ENCODE results near the gene HAVCR2. TPM values are rescaled to one million over a fixed set of nuclear protein-coding genes. Genes with fewer than 3 reads are reported as not detected.

The HAVCR2 gene
- total and polyA plus RNA-seq, 2 of the 13 experiments (the other 11 are each of a cell fraction or from before 2014, with no cell fraction given): 0.07 to 0.16 TPM

GRCh38 chr5:157142317-157143126 is 33.7 kb upstream of the HAVCR2 start, which contains the start of gene MED7 (continued):
- TF ChIP-seq NFIB (CRISPR knock-in tag; IDR thresholded peaks at IDR 0.05; ENCODE audit: borderline replicate concordance): no peak
- no peak for TF ChIP-seq ZSCAN30 (CRISPR knock-in tag; IDR thresholded peaks at IDR 0.05)
- TF ChIP-seq HOXA3 (CRISPR knock-in tag; IDR thresholded peaks at IDR 0.05): no peak; the same call in 1 of the 2 replicates
- TF ChIP-seq TGIF2 (CRISPR knock-in tag; IDR thresholded peaks at IDR 0.05): no peak
- TF ChIP-seq HIVEP1 (CRISPR knock-in tag; IDR thresholded peaks at IDR 0.05): no peak
- TF ChIP-seq, protein P1, sequence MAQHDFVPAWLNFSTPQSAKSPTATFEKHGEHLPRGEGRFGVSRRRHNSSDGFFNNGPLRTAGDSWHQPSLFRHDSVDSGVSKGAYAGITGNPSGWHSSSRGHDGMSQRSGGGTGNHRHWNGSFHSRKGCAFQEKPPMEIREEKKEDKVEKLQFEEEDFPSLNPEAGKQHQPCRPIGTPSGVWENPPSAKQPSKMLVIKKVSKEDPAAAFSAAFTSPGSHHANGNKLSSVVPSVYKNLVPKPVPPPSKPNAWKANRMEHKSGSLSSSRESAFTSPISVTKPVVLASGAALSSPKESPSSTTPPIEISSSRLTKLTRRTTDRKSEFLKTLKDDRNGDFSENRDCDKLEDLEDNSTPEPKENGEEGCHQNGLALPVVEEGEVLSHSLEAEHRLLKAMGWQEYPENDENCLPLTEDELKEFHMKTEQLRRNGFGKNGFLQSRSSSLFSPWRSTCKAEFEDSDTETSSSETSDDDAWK (CRISPR knock-in tag; IDR thresholded peaks at IDR 0.05): no peak
- TF ChIP-seq RBAK (CRISPR knock-in tag; IDR thresholded peaks at IDR 0.05): 0 out of 2 replicates have a peak, but pooled peaks have one; percentile 17
- TF ChIP-seq, protein P2, sequence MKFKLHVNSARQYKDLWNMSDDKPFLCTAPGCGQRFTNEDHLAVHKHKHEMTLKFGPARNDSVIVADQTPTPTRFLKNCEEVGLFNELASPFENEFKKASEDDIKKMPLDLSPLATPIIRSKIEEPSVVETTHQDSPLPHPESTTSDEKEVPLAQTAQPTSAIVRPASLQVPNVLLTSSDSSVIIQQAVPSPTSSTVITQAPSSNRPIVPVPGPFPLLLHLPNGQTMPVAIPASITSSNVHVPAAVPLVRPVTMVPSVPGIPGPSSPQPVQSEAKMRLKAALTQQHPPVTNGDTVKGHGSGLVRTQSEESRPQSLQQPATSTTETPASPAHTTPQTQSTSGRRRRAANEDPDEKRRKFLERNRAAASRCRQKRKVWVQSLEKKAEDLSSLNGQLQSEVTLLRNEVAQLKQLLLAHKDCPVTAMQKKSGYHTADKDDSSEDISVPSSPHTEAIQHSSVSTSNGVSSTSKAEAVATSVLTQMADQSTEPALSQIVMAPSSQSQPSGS (CRISPR knock-in tag; IDR thresholded peaks at IDR 0.05): peak; percentile 66
- TF ChIP-seq MXD1 (CRISPR knock-in tag; IDR thresholded peaks at IDR 0.05): no peak
- TF ChIP-seq, protein P3, sequence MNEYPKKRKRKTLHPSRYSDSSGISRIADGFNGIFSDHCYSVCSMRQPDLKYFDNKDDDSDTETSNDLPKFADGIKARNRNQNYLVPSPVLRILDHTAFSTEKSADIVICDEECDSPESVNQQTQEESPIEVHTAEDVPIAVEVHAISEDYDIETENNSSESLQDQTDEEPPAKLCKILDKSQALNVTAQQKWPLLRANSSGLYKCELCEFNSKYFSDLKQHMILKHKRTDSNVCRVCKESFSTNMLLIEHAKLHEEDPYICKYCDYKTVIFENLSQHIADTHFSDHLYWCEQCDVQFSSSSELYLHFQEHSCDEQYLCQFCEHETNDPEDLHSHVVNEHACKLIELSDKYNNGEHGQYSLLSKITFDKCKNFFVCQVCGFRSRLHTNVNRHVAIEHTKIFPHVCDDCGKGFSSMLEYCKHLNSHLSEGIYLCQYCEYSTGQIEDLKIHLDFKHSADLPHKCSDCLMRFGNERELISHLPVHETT (CRISPR knock-in tag; conservative IDR thresholded peaks at IDR 0.05): no peak
- no peak for TF ChIP-seq BHLHE40 (IDR thresholded peaks at IDR 0.05; ENCODE audit: low read length)
- 0 out of 2 replicates have a peak, but pooled peaks have one; percentile 33 for TF ChIP-seq RELA (CRISPR knock-in tag; IDR thresholded peaks at IDR 0.05)
- 0 out of 2 replicates have a peak, but pooled peaks have one; percentile 53 for TF ChIP-seq ZMYM2 (CRISPR knock-in tag; IDR thresholded peaks at IDR 0.05)
- TF ChIP-seq SRY (CRISPR knock-in tag; IDR thresholded peaks at IDR 0.05): 0 out of 2 replicates have a peak, but pooled peaks have one; percentile 72
- TF ChIP-seq, protein P4, sequence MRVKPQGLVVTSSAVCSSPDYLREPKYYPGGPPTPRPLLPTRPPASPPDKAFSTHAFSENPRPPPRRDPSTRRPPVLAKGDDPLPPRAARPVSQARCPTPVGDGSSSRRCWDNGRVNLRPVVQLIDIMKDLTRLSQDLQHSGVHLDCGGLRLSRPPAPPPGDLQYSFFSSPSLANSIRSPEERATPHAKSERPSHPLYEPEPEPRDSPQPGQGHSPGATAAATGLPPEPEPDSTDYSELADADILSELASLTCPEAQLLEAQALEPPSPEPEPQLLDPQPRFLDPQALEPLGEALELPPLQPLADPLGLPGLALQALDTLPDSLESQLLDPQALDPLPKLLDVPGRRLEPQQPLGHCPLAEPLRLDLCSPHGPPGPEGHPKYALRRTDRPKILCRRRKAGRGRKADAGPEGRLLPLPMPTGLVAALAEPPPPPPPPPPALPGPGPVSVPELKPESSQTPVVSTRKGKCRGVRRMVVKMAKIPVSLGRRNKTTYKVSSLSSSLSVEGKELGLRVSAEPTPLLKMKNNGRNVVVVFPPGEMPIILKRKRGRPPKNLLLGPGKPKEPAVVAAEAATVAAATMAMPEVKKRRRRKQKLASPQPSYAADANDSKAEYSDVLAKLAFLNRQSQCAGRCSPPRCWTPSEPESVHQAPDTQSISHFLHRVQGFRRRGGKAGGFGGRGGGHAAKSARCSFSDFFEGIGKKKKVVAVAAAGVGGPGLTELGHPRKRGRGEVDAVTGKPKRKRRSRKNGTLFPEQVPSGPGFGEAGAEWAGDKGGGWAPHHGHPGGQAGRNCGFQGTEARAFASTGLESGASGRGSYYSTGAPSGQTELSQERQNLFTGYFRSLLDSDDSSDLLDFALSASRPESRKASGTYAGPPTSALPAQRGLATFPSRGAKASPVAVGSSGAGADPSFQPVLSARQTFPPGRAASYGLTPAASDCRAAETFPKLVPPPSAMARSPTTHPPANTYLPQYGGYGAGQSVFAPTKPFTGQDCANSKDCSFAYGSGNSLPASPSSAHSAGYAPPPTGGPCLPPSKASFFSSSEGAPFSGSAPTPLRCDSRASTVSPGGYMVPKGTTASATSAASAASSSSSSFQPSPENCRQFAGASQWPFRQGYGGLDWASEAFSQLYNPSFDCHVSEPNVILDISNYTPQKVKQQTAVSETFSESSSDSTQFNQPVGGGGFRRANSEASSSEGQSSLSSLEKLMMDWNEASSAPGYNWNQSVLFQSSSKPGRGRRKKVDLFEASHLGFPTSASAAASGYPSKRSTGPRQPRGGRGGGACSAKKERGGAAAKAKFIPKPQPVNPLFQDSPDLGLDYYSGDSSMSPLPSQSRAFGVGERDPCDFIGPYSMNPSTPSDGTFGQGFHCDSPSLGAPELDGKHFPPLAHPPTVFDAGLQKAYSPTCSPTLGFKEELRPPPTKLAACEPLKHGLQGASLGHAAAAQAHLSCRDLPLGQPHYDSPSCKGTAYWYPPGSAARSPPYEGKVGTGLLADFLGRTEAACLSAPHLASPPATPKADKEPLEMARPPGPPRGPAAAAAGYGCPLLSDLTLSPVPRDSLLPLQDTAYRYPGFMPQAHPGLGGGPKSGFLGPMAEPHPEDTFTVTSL (CRISPR knock-in tag; IDR thresholded peaks at IDR 0.05; ENCODE audit: borderline replicate concordance): no peak
- no peak for TF ChIP-seq ZNF766 (CRISPR knock-in tag; IDR thresholded peaks at IDR 0.05; ENCODE audit: borderline replicate concordance)

Data from HepG2 (cell line).